ENCODE measurements around the gene ELOVL1.

The ELOVL1 gene

GRCh38 chr1:43367026-43367903, 546 bp downstream of the ELOVL1 start:
- POLR2A ChIA-PET = interaction anchor here (1.4 to 2.5 kb wide), 5 partner anchors 9 to 161 kb away, joined by 5 to 18 read pairs (median 8); partner anchors contain the start of gene CDC20

GRCh38 chr1:43366601-43367025, 1.2 kb downstream of the ELOVL1 start:
- TF ChIP-seq, protein P1, sequence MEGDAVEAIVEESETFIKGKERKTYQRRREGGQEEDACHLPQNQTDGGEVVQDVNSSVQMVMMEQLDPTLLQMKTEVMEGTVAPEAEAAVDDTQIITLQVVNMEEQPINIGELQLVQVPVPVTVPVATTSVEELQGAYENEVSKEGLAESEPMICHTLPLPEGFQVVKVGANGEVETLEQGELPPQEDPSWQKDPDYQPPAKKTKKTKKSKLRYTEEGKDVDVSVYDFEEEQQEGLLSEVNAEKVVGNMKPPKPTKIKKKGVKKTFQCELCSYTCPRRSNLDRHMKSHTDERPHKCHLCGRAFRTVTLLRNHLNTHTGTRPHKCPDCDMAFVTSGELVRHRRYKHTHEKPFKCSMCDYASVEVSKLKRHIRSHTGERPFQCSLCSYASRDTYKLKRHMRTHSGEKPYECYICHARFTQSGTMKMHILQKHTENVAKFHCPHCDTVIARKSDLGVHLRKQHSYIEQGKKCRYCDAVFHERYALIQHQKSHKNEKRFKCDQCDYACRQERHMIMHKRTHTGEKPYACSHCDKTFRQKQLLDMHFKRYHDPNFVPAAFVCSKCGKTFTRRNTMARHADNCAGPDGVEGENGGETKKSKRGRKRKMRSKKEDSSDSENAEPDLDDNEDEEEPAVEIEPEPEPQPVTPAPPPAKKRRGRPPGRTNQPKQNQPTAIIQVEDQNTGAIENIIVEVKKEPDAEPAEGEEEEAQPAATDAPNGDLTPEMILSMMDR (IDR thresholded peaks at IDR 0.05; ENCODE audit: insufficient read depth, low read length, missing control alignments) = no peak
- no peak for DNase-seq (ENCODE audit: low read depth, low spot score)
- H3K4me3 ChIP-seq (ENCODE audit: low read depth, low read length) = peak overlapping the region; percentile 74
- POLR2A ChIA-PET = interaction anchor here (2.5 kb wide), 1 partner anchor 8 kb away, joined by 18 read pairs; the partner anchor contains the start of gene CDC20
- CTCF ChIA-PET = no interaction called here

More at GRCh38 chr1:43367026-43367903, 546 bp downstream of the ELOVL1 start:
- TF ChIP-seq, protein P1 (IDR thresholded peaks at IDR 0.05; ENCODE audit: insufficient read depth, low read length, missing control alignments) = no peak
- peak overlapping the region; percentile 74 for H3K4me3 ChIP-seq (ENCODE audit: low read depth, low read length)
- DNase-seq (ENCODE audit: low read depth, low spot score) = no peak
- CTCF ChIA-PET = interaction anchor here (0.8 to 1.3 kb wide), 4 partner anchors 9 to 139 kb away, joined by 3 to 15 read pairs (median 4); partner anchors contain the start of gene CDC20

- POLR2A ChIA-PET = no interaction called here
- peak overlapping the region; percentile 74 for H3K4me3 ChIP-seq (ENCODE audit: low read depth, low read length)
- TF ChIP-seq, protein P1 (IDR thresholded peaks at IDR 0.05; ENCODE audit: insufficient read depth, low read length, missing control alignments) = no peak
- CTCF ChIA-PET = interaction anchor here (1.0 to 1.4 kb wide), 2 partner anchors 13 to 139 kb away, joined by 3 to 5 read pairs; no protein-coding TSS in a partner anchor
- no peak for DNase-seq (ENCODE audit: low read depth, low spot score)
These were observed 1.6 kb downstream of the ELOVL1 start for GRCh38 chr1:43366179-43366578.

DNA sequence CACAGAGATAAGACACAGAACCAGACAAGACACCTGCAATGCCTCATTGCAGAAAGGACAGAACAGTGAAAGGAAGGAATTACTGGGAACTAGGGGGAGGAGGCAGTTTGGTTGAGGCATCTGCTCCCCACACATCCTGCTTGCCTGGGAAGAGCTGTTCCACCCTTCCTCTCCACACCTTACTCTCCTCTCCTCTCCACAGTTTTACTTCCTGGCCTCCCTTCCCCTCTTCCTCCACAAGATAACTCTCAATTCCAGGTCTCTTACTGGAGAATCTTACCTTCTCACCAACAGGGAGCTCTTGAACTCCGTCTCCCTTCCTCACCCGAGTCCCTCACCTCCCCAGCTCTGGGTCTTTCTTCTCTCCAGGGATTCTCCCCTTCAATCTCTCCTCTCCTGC, 2.1 kb downstream of the ELOVL1 start:
- CTCF ChIA-PET = interaction anchor here (0.8 to 1.4 kb wide), 3 partner anchors 12 to 139 kb away, joined by 3 to 5 read pairs (median 3); no protein-coding TSS in a partner anchor
- TF ChIP-seq, protein P1 (IDR thresholded peaks at IDR 0.05; ENCODE audit: insufficient read depth, low read length, missing control alignments) = no peak
- DNase-seq (ENCODE audit: low read depth, low spot score) = no peak
- POLR2A ChIA-PET = no interaction called here
- peak overlapping the region; percentile 33 for H3K4me3 ChIP-seq (ENCODE audit: low read depth, low read length)

- ChIA-PET CTCF (interaction anchor here (1.2 kb wide), 1 partner anchor 137 kb away, joined by 5 read pairs; no protein-coding TSS in a partner anchor), POLR2A (no interaction called here)
These were observed 3.8 kb downstream of the ELOVL1 start for GRCh38 chr1:43363935-43364525.

More at GRCh38 chr1:43363935-43364525, 3.8 kb downstream of the ELOVL1 start:
- TF ChIP-seq, protein P1 (IDR thresholded peaks at IDR 0.05; ENCODE audit: insufficient read depth, low read length, missing control alignments) = no peak
- no peak for DNase-seq (ENCODE audit: low read depth, low spot score)
- H3K4me3 ChIP-seq (ENCODE audit: low read depth, low read length) = no peak overlapping the region

All from AG04449 (cell line).